Measurements from ENCODE around the gene GALNTL6.

GALNTL6 gene

DNA sequence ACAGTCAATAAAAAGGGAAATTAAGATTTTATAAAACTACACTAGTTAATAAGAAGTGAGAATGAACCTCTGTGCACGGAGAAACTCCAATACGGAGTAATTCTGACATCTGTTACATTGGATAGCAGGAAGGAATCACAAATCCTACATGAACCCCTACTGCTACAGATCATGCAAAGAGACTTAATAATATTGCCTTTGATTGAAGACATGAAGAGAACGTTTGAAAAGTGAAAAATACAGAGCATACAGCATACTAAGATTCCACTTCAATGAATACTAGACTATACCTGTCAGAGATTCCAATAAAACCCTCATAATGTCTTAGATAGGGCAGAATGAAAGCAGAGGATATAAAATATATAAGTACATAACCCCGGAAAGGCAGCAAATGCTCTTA, 995.0 kb downstream of the GALNTL6 start:
- TF ChIP-seq, protein P1, sequence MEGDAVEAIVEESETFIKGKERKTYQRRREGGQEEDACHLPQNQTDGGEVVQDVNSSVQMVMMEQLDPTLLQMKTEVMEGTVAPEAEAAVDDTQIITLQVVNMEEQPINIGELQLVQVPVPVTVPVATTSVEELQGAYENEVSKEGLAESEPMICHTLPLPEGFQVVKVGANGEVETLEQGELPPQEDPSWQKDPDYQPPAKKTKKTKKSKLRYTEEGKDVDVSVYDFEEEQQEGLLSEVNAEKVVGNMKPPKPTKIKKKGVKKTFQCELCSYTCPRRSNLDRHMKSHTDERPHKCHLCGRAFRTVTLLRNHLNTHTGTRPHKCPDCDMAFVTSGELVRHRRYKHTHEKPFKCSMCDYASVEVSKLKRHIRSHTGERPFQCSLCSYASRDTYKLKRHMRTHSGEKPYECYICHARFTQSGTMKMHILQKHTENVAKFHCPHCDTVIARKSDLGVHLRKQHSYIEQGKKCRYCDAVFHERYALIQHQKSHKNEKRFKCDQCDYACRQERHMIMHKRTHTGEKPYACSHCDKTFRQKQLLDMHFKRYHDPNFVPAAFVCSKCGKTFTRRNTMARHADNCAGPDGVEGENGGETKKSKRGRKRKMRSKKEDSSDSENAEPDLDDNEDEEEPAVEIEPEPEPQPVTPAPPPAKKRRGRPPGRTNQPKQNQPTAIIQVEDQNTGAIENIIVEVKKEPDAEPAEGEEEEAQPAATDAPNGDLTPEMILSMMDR (IDR thresholded peaks at IDR 0.05; ENCODE audit: low read depth, low read length), result no peak
- Histone ChIP-seq H3K27me3 (no peaks in the 10 kb centered on the region), H3K9me3 (no peaks in the 10 kb centered on the region; the same call in 1 of the 2 replicates), H3K36me3 (no peaks in the 10 kb centered on the region), H3K4me1 (no peaks in the 10 kb centered on the region; the same call in 1 of the 2 replicates), H3K4me3 (ENCODE audit: low read depth, low read length) (no peak overlapping the region)
- no peak for DNase-seq

DNA sequence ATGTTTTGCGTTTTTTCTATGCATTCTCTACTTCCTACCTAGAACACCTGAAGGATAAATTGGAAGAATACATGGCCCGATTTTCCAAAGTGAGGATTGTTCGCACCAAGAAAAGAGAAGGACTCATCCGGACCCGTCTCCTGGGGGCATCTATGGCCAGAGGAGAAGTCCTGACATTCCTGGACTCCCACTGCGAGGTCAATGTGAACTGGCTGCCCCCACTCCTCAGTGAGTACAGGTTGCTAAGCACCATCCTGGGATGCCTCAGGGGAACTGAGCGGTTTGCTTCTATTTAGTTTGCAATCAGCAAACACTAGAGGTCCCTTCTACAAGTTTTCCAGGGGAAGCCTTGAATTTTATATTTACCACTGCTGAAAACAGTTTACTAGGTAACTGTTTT, 996.1 kb downstream of the GALNTL6 start:
- Histone ChIP-seq H3K4me1 (no peaks in the 10 kb centered on the region; the same call in 1 of the 2 replicates), H3K27me3 (no peaks in the 10 kb centered on the region), H3K4me3 (ENCODE audit: low read depth, low read length) (no peak overlapping the region), H3K9me3 (no peaks in the 10 kb centered on the region; the same call in 1 of the 2 replicates), H3K36me3 (no peaks in the 10 kb centered on the region)
- DNase-seq, result no peak
- TF ChIP-seq, protein P1 (IDR thresholded peaks at IDR 0.05; ENCODE audit: low read depth, low read length), result no peak

DNA sequence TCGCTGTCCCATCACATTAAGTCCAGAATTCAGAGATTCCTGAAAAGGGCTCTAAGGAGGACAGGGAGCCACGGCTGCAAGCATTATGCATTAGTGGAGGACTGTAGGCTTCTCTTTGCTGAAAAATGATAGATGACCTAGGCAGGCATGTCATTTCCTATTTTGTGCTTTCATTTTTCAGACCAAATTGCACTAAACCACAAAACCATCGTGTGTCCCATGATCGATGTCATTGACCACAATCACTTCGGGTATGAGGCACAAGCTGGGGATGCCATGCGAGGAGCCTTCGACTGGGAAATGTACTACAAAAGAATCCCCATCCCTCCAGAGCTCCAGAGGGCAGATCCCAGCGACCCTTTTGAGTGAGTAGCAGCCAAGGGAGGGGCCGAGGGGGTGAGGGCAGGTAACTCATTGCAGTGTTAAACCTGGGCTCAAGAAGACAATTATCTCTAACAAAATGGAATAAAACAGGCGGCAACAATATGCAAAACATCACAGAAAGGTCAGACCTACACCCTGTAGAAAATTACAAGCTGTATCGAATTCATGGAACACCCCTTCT, 1000.2 kb downstream of the GALNTL6 start:
- Histone ChIP-seq H3K9me3 (no peaks in the 10 kb centered on the region), H3K36me3 (no peaks in the 10 kb centered on the region), H3K27me3 (no peaks in the 10 kb centered on the region), H3K4me3 (ENCODE audit: low read depth, low read length) (no peak overlapping the region), H3K4me1 (no peaks in the 10 kb centered on the region; the same call in 1 of the 2 replicates)
- no peak for DNase-seq
- TF ChIP-seq, protein P1 (IDR thresholded peaks at IDR 0.05; ENCODE audit: low read depth, low read length), result no peak

DNA sequence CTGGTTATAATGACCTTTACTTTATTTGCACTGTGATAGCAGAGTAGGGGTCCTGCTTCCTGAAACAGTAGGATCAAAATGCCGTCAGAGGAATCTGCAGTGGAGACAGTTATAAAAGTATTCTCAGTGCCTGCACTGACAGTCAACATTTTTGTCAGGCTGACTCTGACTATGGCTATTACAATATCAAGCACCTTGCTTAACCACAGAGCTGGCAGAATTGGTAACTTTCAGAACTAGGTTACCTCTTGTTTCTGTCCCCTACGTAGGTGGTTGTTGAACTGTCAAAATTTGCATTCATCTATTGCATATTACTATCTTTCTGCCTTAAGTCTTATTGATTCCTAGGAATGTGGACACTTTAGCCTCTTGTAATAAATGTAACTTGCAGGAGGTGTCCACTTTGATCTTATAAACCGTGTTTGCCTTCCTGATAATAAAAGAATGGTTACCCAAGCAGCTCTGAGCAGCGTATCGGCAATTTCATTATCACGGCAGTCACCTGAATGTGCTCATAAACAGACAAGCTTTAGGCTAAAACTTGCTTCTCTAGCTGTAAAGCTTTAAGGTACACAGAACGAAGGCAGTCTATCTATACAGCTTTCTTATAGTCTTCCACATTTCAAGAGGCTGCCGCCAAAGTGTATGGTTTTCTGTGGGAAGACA, 1002.4 kb downstream of the GALNTL6 start:
- Histone ChIP-seq H3K27me3 (no peaks in the 10 kb centered on the region), H3K36me3 (no peaks in the 10 kb centered on the region), H3K4me1 (no peaks in the 10 kb centered on the region), H3K4me3 (ENCODE audit: low read depth, low read length) (no peak overlapping the region), H3K9me3 (no peaks in the 10 kb centered on the region)
- DNase-seq, result no peak
- TF ChIP-seq, protein P1 (IDR thresholded peaks at IDR 0.05; ENCODE audit: low read depth, low read length), result no peak

DNA sequence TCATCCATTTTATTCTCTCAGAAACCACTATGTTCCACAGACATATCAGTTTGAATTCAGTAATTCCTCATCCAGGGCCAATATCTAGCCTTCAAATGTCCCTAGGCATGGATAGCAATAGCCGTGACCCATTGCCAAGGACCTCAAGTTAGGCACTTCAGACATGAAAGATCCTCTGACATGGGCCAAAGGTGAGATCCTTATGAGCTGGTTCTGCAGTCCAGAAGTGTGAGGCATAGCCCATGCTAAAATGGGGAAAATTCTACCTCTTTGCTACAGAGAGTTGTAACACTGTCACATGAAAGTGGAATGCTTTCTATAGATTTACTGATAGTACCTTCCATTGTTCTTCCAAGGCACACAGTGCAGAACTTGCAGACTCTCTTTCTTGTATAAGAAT, 1005.7 kb downstream of the GALNTL6 start:
- Histone ChIP-seq H3K4me1 (peaks cover 7% of the 10 kb centered on the region; the same call in 1 of the 2 replicates), H3K4me3 (ENCODE audit: low read depth, low read length) (no peak overlapping the region), H3K36me3 (no peaks in the 10 kb centered on the region), H3K27me3 (no peaks in the 10 kb centered on the region), H3K9me3 (no peaks in the 10 kb centered on the region)
- DNase-seq, result no peak
- TF ChIP-seq, protein P1 (IDR thresholded peaks at IDR 0.05; ENCODE audit: low read depth, low read length), result no peak

DNA sequence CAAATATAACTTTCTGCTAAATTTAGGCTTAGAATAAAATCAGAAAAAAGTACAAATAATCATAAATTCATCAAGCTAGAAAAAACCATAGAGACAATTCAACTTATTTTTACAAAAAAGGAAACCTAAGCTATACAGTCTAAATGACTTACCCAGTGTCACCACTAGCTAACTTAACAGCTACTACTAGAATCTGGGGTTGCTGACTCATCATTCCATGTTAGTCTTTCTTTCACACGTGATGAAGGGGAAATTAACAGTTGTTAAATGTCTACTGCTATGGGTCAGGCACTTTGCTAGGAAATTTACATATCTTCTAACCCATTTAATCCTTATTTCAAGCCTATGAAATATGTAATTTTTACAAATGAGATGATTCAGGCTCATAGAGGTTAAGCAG, 1006.1 kb downstream of the GALNTL6 start:
- Histone ChIP-seq H3K27me3 (no peaks in the 10 kb centered on the region), H3K9me3 (no peaks in the 10 kb centered on the region), H3K4me1 (peaks cover 7% of the 10 kb centered on the region; the same call in 1 of the 2 replicates), H3K36me3 (no peaks in the 10 kb centered on the region), H3K4me3 (ENCODE audit: low read depth, low read length) (no peak overlapping the region)
- TF ChIP-seq, protein P1 (IDR thresholded peaks at IDR 0.05; ENCODE audit: low read depth, low read length), result no peak
- DNase-seq, result no peak

All from BE2C (cell line).